HCT116 (cell line): ENCODE measurements around the gene ARL17A.
"Not testable (repeated sequence)": the region's sequence is repeated elsewhere in the genome, so short reads cannot be mapped to it uniquely, and the experiment has no call there.

Experiments
- POLR2A ChIP-seq: IDR thresholded peaks from 2 replicates; pipeline ENCODE4 v1.7.0; 2011; ENCODE audit warnings: borderline replicate concordance; ENCODE audit not compliant: insufficient read depth, insufficient read length; ENCODE audit errors: extremely low read depth
- POLR2AphosphoS5 ChIP-seq: IDR thresholded peaks from 2 replicates; pipeline ENCODE4 v1.6.1; 2011; ENCODE audit warnings: mild to moderate bottlenecking, low read depth, low read length, moderate library complexity

- TF ChIP-seq POLR2A, POLR2AphosphoS5: not testable (repeated sequence)
These were observed 30.9 kb downstream of the ARL17A start for GRCh38 chr17:46548607-46549006.
